WERI-Rb-1 (cell line): ENCODE measurements around the gene SLC25A17.
"Not testable (repeated sequence)": the region's sequence is repeated elsewhere in the genome, so short reads cannot be mapped to it uniquely, and the experiment has no call there.

Experiments used
- DNase-seq: peaks from one replicate; pipeline ENCODE4 v3.0.0-alpha.2; 2020
- H3K27ac ChIP-seq: fragments of 250-450 bp; sonication (Bioruptor Pico); 2 replicates; pipeline ENCODE4 v1.5.1; 2020; ENCODE audit warnings: mild to moderate bottlenecking, moderate library complexity
- H3K27me3 ChIP-seq: fragments of 250-450 bp; sonication (Bioruptor Pico); 2 replicates; pipeline ENCODE4 v1.5.1; 2021; ENCODE audit warnings: mild to moderate bottlenecking, low read depth, moderate library complexity; ENCODE audit not compliant: insufficient read depth, severe bottlenecking
- H3K36me3 ChIP-seq: fragments of 250-450 bp; sonication (Bioruptor Pico); 2 replicates; pipeline ENCODE4 v1.5.1; 2020; ENCODE audit warnings: mild to moderate bottlenecking, moderate library complexity
- H3K4me3 ChIP-seq: 2 replicates; pipeline ENCODE4 v1.5.1; 2011; ENCODE audit warnings: low read depth, mild to moderate bottlenecking, control low read depth, low read length
- H3K9me3 ChIP-seq: fragments of 250-450 bp; sonication (Bioruptor Pico); 2 replicates; pipeline ENCODE4 v1.5.1; 2021; ENCODE audit warnings: mild to moderate bottlenecking, moderate library complexity; ENCODE audit not compliant: severe bottlenecking
- TF ChIP-seq, protein P1 (sequence below): IDR thresholded peaks from 2 replicates; pipeline ENCODE4 v1.5.1; 2011; ENCODE audit warnings: low read depth, mild to moderate bottlenecking, control low read depth, inconsistent platforms, low read length

Gene SLC25A17

DNA sequence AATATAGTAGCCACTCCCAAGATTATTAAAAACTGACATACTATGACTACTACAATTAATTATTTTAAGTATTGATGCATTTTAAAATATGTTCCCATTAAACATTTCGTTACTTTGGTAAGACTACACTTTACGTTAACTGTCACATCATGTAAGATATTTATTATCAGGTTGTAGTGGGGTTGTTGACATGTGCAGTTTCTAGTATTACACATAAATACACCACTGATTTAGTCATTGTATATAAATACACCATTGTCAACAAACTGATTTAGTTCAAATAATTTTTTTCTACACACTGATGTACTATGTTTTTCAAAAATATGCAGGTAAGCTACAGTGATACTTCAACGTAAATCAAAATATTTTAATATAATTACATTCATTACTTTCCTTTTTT lies 25.8 kb upstream of the SLC25A17 start:
- Histone ChIP-seq H3K27ac (no peak overlapping the region), H3K9me3 (no peaks in the 10 kb centered on the region), H3K4me3 (no peak overlapping the region), H3K36me3 (peaks cover 92% of the 10 kb centered on the region), H3K27me3 (no peaks in the 10 kb centered on the region)
- TF ChIP-seq, protein P1, sequence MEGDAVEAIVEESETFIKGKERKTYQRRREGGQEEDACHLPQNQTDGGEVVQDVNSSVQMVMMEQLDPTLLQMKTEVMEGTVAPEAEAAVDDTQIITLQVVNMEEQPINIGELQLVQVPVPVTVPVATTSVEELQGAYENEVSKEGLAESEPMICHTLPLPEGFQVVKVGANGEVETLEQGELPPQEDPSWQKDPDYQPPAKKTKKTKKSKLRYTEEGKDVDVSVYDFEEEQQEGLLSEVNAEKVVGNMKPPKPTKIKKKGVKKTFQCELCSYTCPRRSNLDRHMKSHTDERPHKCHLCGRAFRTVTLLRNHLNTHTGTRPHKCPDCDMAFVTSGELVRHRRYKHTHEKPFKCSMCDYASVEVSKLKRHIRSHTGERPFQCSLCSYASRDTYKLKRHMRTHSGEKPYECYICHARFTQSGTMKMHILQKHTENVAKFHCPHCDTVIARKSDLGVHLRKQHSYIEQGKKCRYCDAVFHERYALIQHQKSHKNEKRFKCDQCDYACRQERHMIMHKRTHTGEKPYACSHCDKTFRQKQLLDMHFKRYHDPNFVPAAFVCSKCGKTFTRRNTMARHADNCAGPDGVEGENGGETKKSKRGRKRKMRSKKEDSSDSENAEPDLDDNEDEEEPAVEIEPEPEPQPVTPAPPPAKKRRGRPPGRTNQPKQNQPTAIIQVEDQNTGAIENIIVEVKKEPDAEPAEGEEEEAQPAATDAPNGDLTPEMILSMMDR = no peak
- no peak for DNase-seq

DNA sequence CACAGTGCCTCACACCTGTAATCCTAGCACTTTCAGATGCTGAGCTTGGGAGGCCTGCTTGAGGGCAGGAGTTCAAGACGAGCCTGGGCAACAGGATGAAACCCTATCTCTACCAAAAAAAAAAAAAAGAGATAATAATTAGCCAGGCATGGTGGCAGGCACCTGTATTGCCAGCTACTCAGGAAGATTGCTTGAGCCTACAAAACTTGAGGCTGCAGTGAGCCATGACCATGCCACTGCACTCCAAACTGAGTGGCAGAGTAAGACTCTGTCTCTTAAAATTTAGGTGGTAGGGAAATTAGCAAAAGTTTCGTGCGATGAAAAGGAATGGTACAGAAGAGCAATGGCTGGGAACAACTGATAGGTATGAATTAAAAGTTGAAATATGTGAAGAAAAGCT lies 19.3 kb upstream of the SLC25A17 start:
- Histone ChIP-seq H3K4me3 (no peak overlapping the region), H3K36me3 (peaks cover 85% of the 10 kb centered on the region), H3K27ac (no peak overlapping the region), H3K27me3 (no peaks in the 10 kb centered on the region), H3K9me3 (no peaks in the 10 kb centered on the region)
- TF ChIP-seq, protein P1 = no peak
- no peak for DNase-seq

DNA sequence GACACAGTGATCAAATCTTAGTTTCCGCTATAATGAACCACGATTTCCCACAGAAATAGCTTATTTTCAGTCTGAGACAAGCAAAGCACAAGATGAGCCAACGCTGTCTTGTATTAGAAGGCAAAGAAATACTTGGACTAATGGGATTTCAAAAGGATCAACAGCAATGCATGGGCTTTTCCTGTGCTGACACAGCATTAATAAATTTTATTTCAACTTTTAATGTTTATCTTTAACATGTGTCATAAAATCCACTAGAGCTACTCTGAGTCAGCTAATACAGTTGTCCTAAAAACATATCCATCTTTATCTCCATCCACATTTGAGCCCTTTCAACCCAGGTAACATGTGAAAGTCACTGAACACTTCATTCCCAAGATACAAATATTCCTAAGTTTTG lies 15.5 kb upstream of the SLC25A17 start:
- TF ChIP-seq, protein P1 = no peak
- no peak overlapping the region for H3K4me3 ChIP-seq
- no peaks in the 10 kb centered on the region for H3K27me3 ChIP-seq
- H3K36me3 ChIP-seq = peaks cover 86% of the 10 kb centered on the region
- DNase-seq = no peak
- H3K27ac ChIP-seq = no peak overlapping the region
- no peaks in the 10 kb centered on the region for H3K9me3 ChIP-seq

DNA sequence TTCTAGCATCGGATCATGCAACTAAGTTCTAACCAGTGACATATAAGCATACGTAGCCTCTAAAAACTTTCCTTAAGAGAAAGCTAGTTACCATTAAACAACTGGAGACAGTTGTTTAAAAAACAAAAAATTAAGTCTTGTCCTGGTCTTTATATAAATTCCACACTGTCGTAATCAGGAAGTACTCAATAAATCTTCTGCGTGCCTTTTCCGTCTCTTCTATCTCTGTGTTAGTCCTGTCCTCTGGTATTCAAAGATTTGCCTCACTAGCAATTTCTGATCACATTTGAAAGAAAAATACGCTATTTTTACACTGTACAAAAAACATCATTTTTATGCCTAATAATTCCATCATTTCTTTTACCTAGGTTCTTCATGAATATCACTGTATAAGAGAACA lies 10.0 kb upstream of the SLC25A17 start:
- TF ChIP-seq, protein P1 = no peak
- no peak overlapping the region for H3K27ac ChIP-seq
- peaks cover 76% of the 10 kb centered on the region for H3K36me3 ChIP-seq

DNA sequence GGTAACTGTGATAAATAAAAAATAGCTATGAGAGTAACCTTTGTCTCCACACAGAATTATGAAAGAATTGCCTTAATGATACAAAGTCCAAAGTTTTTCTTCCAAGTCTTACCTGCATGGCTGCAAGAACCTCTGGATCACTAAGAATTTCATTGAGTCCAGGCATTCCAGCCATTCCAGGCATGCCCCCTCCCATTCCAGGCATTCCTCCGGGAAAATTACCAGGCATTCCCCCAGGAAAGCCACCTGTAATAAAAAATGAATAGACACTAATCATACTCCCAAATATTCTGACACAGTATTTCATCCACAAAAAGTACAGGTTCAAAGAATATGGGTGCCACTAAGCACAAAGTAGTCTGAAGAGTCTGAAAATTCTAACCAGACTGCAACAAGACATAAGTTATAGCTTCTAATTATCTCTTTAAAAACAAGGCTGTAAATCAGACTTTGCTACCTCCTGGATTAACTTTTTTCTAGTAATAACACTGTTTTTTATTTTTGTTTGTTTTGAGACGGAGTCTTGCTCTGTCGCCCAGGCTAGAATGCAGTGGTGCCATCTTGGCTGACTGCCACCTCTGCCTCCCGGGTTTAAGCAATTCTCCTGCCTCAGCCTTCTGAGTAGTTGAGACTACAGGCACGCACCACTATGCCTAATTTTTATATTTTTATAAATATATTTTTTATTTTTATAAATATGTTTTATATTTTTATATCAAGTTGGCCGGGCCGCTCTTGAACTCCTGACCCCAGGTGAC lies 8.0 kb upstream of the SLC25A17 start:
- TF ChIP-seq, protein P1 = no peak
- peaks cover 66% of the 10 kb centered on the region for H3K36me3 ChIP-seq
- H3K4me3 ChIP-seq = no peak overlapping the region
- H3K27me3 ChIP-seq = no peaks in the 10 kb centered on the region
- no peak overlapping the region for H3K27ac ChIP-seq
- no peaks in the 10 kb centered on the region for H3K9me3 ChIP-seq
- DNase-seq = no peak

More for the DNA sequence above, 10.0 kb upstream of the SLC25A17 start:
- no peak for DNase-seq
- Histone ChIP-seq H3K4me3 (no peak overlapping the region), H3K27me3 (no peaks in the 10 kb centered on the region), H3K9me3 (no peaks in the 10 kb centered on the region)

DNA sequence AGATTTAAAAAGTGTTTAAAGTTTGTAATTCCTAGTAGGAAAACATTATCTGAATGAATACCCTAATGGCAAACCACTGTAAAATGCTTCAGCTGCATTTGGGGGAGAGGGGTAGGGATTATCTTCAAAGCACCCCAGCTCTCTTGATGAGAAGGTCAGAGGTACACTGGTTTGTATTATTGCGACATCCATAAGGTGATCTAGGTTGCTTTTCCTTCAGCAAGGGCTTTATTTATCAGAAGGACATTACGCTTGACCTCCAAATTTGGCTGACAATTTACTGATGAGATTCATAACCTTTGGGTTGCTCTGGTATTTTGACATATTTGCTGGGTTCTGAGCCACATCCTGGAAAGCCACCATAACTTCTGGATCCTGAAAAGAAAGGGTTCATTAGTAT lies 7.1 kb upstream of the SLC25A17 start:
- not testable (repeated sequence) for H3K27me3 ChIP-seq, DNase-seq, H3K4me3 ChIP-seq, H3K27ac ChIP-seq, H3K9me3 ChIP-seq
- H3K36me3 ChIP-seq = peaks cover 57% of the 10 kb centered on the region
